Panc1 (cell line): ENCODE measurements around the gene GSS. TPM values are rescaled to one million over a fixed set of nuclear protein-coding genes. Genes with fewer than 3 reads are reported as not detected.

Experiments
- ATAC-seq: fragments of 200-7000 bp; cut with Tn5 transposase; 2 replicates; pipeline ENCODE4 v1.9.1; 2020; ENCODE audit warnings: mild to moderate bottlenecking, moderate library complexity
- BruUV-seq: library from RNA; stranded (reverse); fragments of 400-500 nt; replicated peaks from 2 replicates; lab custom pipeline; 2021; lab: Mats Ljungman, UMichigan
- CTCF ChIA-PET: fragments of 300-600 bp; sonication (Branson Sonifier 250); formaldehyde crosslinking; loops from one replicate; lab custom pipeline; 2022; ENCODE audit warnings: antibody characterized with exemption; lab: Charles Lee
- POLR2A ChIA-PET: fragments of 300-600 bp; sonication (Branson Sonifier 250); formaldehyde crosslinking; loops from one replicate; lab custom pipeline; 2022; ENCODE audit warnings: antibody characterized with exemption; lab: Charles Lee
- DNase-seq: peaks from one replicate; pipeline ENCODE4 v3.0.0-alpha.2; 2010; ENCODE audit warnings: low read depth, low spot score
- H3K27ac ChIP-seq: 2 replicates; pipeline ENCODE4 v1.5.1; 2011; ENCODE audit warnings: mild to moderate bottlenecking, low read length, inconsistent platforms
- H3K27me3 ChIP-seq: fragments of 200-500 bp; sonication (Bioruptor generic); 2 replicates; pipeline ENCODE4 v1.6.0; 2014; ENCODE audit warnings: low read length, inconsistent platforms; ENCODE audit not compliant: control insufficient read depth, insufficient read depth
- H3K36me3 ChIP-seq: fragments of 200-500 bp; sonication (Bioruptor generic); 2 replicates; pipeline ENCODE4 v1.5.1; 2014; ENCODE audit warnings: inconsistent platforms, mild to moderate bottlenecking, low read length, moderate library complexity; ENCODE audit not compliant: control insufficient read depth, insufficient read depth
- H3K4me1 ChIP-seq: 2 replicates; pipeline ENCODE4 v1.5.1; 2011; ENCODE audit warnings: inconsistent platforms, mild to moderate bottlenecking, low read length, moderate library complexity; ENCODE audit not compliant: control insufficient read depth, insufficient read depth
- H3K4me3 ChIP-seq, 2 experiments: 2 replicates each; pipeline ENCODE4 v1.5.1; 2011 to 2012; ENCODE audit warnings: low read depth in 2 of 2, low read length in 2 of 2, mild to moderate bottlenecking in 2 of 2, inconsistent platforms in 1 of 2, moderate library complexity in 1 of 2
- H3K9me3 ChIP-seq: fragments of 200-500 bp; sonication (Bioruptor generic); 2 replicates; pipeline ENCODE4 v1.5.1; 2014; ENCODE audit warnings: low read depth, mild to moderate bottlenecking, inconsistent platforms, low read length, moderate library complexity; ENCODE audit not compliant: control insufficient read depth, insufficient read depth
- CTCF ChIP-seq: fragments of 450-650 bp; IDR thresholded peaks from 2 replicates; pipeline ENCODE4 v1.5.1; 2017; ENCODE audit warnings: mild to moderate bottlenecking
- POLR2AphosphoS5 ChIP-seq: IDR thresholded peaks from 2 replicates; pipeline ENCODE4 v1.6.1; 2012; ENCODE audit warnings: mild to moderate bottlenecking, low read depth, low read length, moderate library complexity
- REST ChIP-seq, 2 experiments: IDR thresholded peaks; 2 replicates each; pipeline ENCODE4 v1.6.1; 2011 to 2012; ENCODE audit warnings: low read depth in 2 of 2, control low read depth in 1 of 2, low read length in 1 of 2, mild to moderate bottlenecking in 1 of 2, moderate library complexity in 1 of 2; ENCODE audit not compliant: insufficient read depth in 1 of 2
- SIN3A ChIP-seq: IDR thresholded peaks from 2 replicates; pipeline ENCODE4 v1.6.1; 2012; ENCODE audit warnings: low read depth, mild to moderate bottlenecking, low read length, moderate library complexity, borderline replicate concordance; ENCODE audit not compliant: insufficient read depth
- TCF7L2 ChIP-seq: IDR thresholded peaks from 2 replicates; pipeline ENCODE4 v1.6.1; 2011; ENCODE audit warnings: mild to moderate bottlenecking, low read depth, low read length, inconsistent platforms
- in situ Hi-C: cut with HindIII; loops from 2 replicates; pipeline ENCODE4 v1.10.0; 2016; ENCODE audit warnings: low sequenced_read_pairs, low pct_unique_long_range_greater_than_20kb
- intact Hi-C: fragments of 100-400 bp; cut with micrococcal nuclease; formaldehyde crosslinking; loops from one replicate; pipeline ENCODE4 v1.10.0; 2022; ENCODE audit not compliant: unreplicated experiment
- total RNA-seq: library from RNA; stranded (reverse); gene quantifications from one replicate; pipeline ENCODE4 v1.2.1, GENCODE V29; 2021; ENCODE audit not compliant: unreplicated experiment

Gene GSS
- total RNA-seq, 1 experiment from 2014 or later = 64.8 TPM

GRCh38 chr20:34979366-34980153 lies 24.0 kb upstream of the GSS start:
- no peaks in the 10 kb centered on the region for H3K4me1 ChIP-seq
- ChIA-PET CTCF (no interaction called here), POLR2A (no interaction called here)
- H3K9me3 ChIP-seq = no peaks in the 10 kb centered on the region
- intact Hi-C loops = no loop called here
- H3K36me3 ChIP-seq = no peaks in the 10 kb centered on the region
- in situ Hi-C loops = no loop called here
- ATAC-seq (0 out of 2 replicates have a peak, but pooled peaks have one; percentile 42), DNase-seq (no peak)
- H3K27me3 ChIP-seq = no peaks in the 10 kb centered on the region
- no peak for TF ChIP-seq SIN3A
- TF ChIP-seq POLR2AphosphoS5 = no peak
- no peak for TF ChIP-seq CTCF
- no peak for TF ChIP-seq REST (IDR thresholded peaks at IDR 0.05; ENCODE audit: insufficient read depth in 1 of 2, low read depth in 2 of 2, low read length in 1 of 2)
- TF ChIP-seq TCF7L2 = no peak
- no peak overlapping the region for H3K27ac ChIP-seq
- no TSS peak for BruUV-seq
- H3K4me3 ChIP-seq = no peak overlapping the region

- Histone ChIP-seq H3K27ac (no peak overlapping the region), H3K9me3 (no peaks in the 10 kb centered on the region), H3K4me1 (no peaks in the 10 kb centered on the region), H3K36me3 (no peaks in the 10 kb centered on the region), H3K27me3 (no peaks in the 10 kb centered on the region), H3K4me3 (no peak overlapping the region)
- in situ Hi-C loops (no loop called here), intact Hi-C loops (no loop called here)
- ChIA-PET POLR2A (no interaction called here), CTCF (no interaction called here)
- DNase-seq (no peak), ATAC-seq (no peak)
- TF ChIP-seq SIN3A (no peak), REST (IDR thresholded peaks at IDR 0.05; ENCODE audit: insufficient read depth in 1 of 2, low read depth in 2 of 2, low read length in 1 of 2) (no peak), POLR2AphosphoS5 (no peak), TCF7L2 (no peak), CTCF (no peak)
- no TSS peak for BruUV-seq
Observed at GRCh38 chr20:34978092-34978744, 22.6 kb upstream of the GSS start.
